HCT116 (cell line): ENCODE data around the gene NAA40. TPM values are rescaled to one million over a fixed set of nuclear protein-coding genes. Genes with fewer than 3 reads are reported as not detected.

ENCODE experiments used
- ATAC-seq: fragments of 200-7000 bp; cut with Tn5 transposase; 2 replicates; pipeline ENCODE4 v1.9.1; 2020; ENCODE audit warnings: mild to moderate bottlenecking, moderate library complexity
- BruUV-seq: library from RNA; stranded (reverse); fragments of 400-500 nt; replicated peaks from 2 replicates; lab custom pipeline; 2021; lab: Mats Ljungman, UMichigan
- CTCF ChIA-PET: fragments of 300-600 bp; sonication (Branson Sonifier 250); formaldehyde crosslinking; loops from one replicate; lab custom pipeline; 2021; ENCODE audit warnings: antibody characterized with exemption; lab: Charles Lee
- POLR2A ChIA-PET: fragments of 300-600, 350-600 bp; sonication (Branson Sonifier 250); formaldehyde crosslinking; loops from one replicate; lab custom pipeline; 2021; ENCODE audit warnings: antibody characterized with exemption; lab: Charles Lee
- RAD21 ChIA-PET, 2 experiments: fragments of 300-600 bp; sonication (Branson Sonifier 250); formaldehyde crosslinking; loops; one replicate each; lab custom pipeline; 2023; ENCODE audit warnings: low total read pairs in 2 of 2; ENCODE audit not compliant: uncharacterized antibody in 2 of 2, unreplicated experiment in 2 of 2, low non-redundant PET in 1 of 2; lab: Charles Lee
- DNase-seq: peaks from one replicate; pipeline ENCODE4 v3.0.0-alpha.2; 2010; ENCODE audit warnings: low read depth, low spot score
- H2AFZ ChIP-seq: fragments of 200-600 bp; shearing (Covaris generic), sonication (generic); 2 replicates; pipeline ENCODE4 v1.6.1; 2017; ENCODE audit warnings: low read depth, mixed run types, mixed read lengths, antibody characterized with exemption, low read length; ENCODE audit not compliant: poor library complexity, severe bottlenecking
- H3K27ac ChIP-seq: 2 replicates; pipeline ENCODE4 v1.5.1; 2012; ENCODE audit warnings: low read depth, low read length
- H3K27me3 ChIP-seq: fragments of 200-600 bp; sonication (generic); 2 replicates; pipeline ENCODE4 v1.6.1; 2016; ENCODE audit warnings: mixed run types, low read length, mixed read lengths; ENCODE audit not compliant: insufficient read depth
- H3K36me3 ChIP-seq, 2 experiments: fragments of 200-500 bp in 1 of 2; fragments of 200-600 bp in 1 of 2; sonication (Bioruptor generic) in 1 of 2; sonication (generic) in 1 of 2; 2 replicates each; pipeline versions ENCODE4 v1.5.1 to v1.6.1; 2014 to 2016; ENCODE audit warnings: low read length in 2 of 2, inconsistent platforms in 1 of 2, mixed read lengths in 1 of 2, mixed run types in 1 of 2; ENCODE audit not compliant: insufficient read depth in 2 of 2, control insufficient read depth in 1 of 2
- H3K4me1 ChIP-seq, 2 experiments: fragments of 200-600 bp in 1 of 2; sonication (generic) in 1 of 2; 2 replicates each; pipeline versions ENCODE4 v1.5.1 to v1.6.1; 2012 to 2017; ENCODE audit warnings: low read length in 2 of 2, inconsistent platforms in 1 of 2, mild to moderate bottlenecking in 1 of 2, mixed read lengths in 1 of 2, mixed run types in 1 of 2, moderate library complexity in 1 of 2; ENCODE audit not compliant: insufficient read depth in 2 of 2, control insufficient read depth in 1 of 2
- H3K4me2 ChIP-seq: fragments of 200-600 bp; sonication (generic); 2 replicates; pipeline ENCODE4 v1.6.1; 2017; ENCODE audit warnings: mixed run types, low read length, mixed read lengths
- H3K4me3 ChIP-seq, 2 experiments: fragments of 200-600 bp in 1 of 2; sonication (generic) in 1 of 2; replicated peaks in 1 of 2; 2 replicates each; pipeline ENCODE4 v1.5.1; 2011 to 2016; ENCODE audit warnings: low read length in 2 of 2, control low read depth in 1 of 2, low read depth in 1 of 2, mild to moderate bottlenecking in 1 of 2, mixed read lengths in 1 of 2, mixed run types in 1 of 2
- H3K79me2 ChIP-seq: fragments of 200-600 bp; sonication (generic); 2 replicates; pipeline ENCODE4 v1.6.1; 2017; ENCODE audit warnings: mild to moderate bottlenecking, mixed run types, low read length, moderate library complexity, mixed read lengths; ENCODE audit not compliant: insufficient read depth
- H3K9ac ChIP-seq: fragments of 200-600 bp; sonication (generic); 2 replicates; pipeline ENCODE4 v1.6.1; 2016; ENCODE audit warnings: low read length, mixed read lengths
- H3K9me2 ChIP-seq: fragments of 200-600 bp; sonication (generic), shearing (Covaris generic); 2 replicates; pipeline ENCODE4 v1.6.1; 2017; ENCODE audit warnings: mixed run types, mild to moderate bottlenecking, moderate library complexity; ENCODE audit not compliant: insufficient read depth
- H3K9me3 ChIP-seq, 2 experiments: fragments of 200-500 bp in 1 of 2; fragments of 200-600 bp in 1 of 2; sonication (Bioruptor generic) in 1 of 2; sonication (generic) in 1 of 2; 2 replicates each; pipeline ENCODE4 v1.6.1; 2014 to 2017; ENCODE audit warnings: low read length in 2 of 2, mixed read lengths in 2 of 2, inconsistent platforms in 1 of 2, low read depth in 1 of 2, mild to moderate bottlenecking in 1 of 2, mixed run types in 1 of 2, moderate library complexity in 1 of 2; ENCODE audit not compliant: control insufficient read depth in 1 of 2, insufficient read depth in 1 of 2
- H4K20me1 ChIP-seq: fragments of 200-600 bp; sonication (generic), shearing (Covaris generic); 2 replicates; pipeline ENCODE4 v1.6.1; 2017; ENCODE audit warnings: mixed run types, mild to moderate bottlenecking, moderate library complexity; ENCODE audit not compliant: insufficient read depth
- CBX3 ChIP-seq: IDR thresholded peaks from 2 replicates; pipeline ENCODE4 v1.6.1; 2012; ENCODE audit warnings: low read depth
- CEBPB ChIP-seq: IDR thresholded peaks from 2 replicates; pipeline ENCODE4 v1.6.1; 2012; ENCODE audit warnings: low read depth
- ELF1 ChIP-seq: IDR thresholded peaks from 2 replicates; pipeline ENCODE4 v1.6.1; 2012; ENCODE audit warnings: low read depth, borderline replicate concordance
- EZH2 ChIP-seq: fragments of 200-600 bp; sonication (generic); IDR thresholded peaks from 2 replicates; pipeline ENCODE4 v1.6.1; 2017; ENCODE audit warnings: antibody characterized with exemption, mixed run types
- EZH2phosphoT487 ChIP-seq: fragments of 200-600 bp; IDR thresholded peaks from 2 replicates; pipeline ENCODE4 v1.6.1; 2018; ENCODE audit warnings: antibody characterized with exemption, borderline replicate concordance
- FOSL1 ChIP-seq: IDR thresholded peaks from 2 replicates; pipeline ENCODE4 v1.6.1; 2012; ENCODE audit warnings: low read depth
- JUND ChIP-seq: IDR thresholded peaks from 2 replicates; pipeline ENCODE4 v1.6.1; 2012
- POLR2AphosphoS5 ChIP-seq: IDR thresholded peaks from 2 replicates; pipeline ENCODE4 v1.6.1; 2011; ENCODE audit warnings: mild to moderate bottlenecking, low read depth, low read length, moderate library complexity
- SIN3A ChIP-seq: IDR thresholded peaks from 2 replicates; pipeline ENCODE4 v1.6.1; 2012; ENCODE audit warnings: low read depth
- SRF ChIP-seq: IDR thresholded peaks from 2 replicates; pipeline ENCODE4 v1.6.1; 2012; ENCODE audit warnings: low read depth
- TCF7L2 ChIP-seq: IDR thresholded peaks from 2 replicates; pipeline ENCODE4 v1.7.0; 2011; ENCODE audit warnings: borderline replicate concordance, inconsistent platforms; ENCODE audit not compliant: insufficient read depth, insufficient read length; ENCODE audit errors: extremely low read depth
- YY1 ChIP-seq: IDR thresholded peaks from 2 replicates; pipeline ENCODE4 v1.6.1; 2011; ENCODE audit warnings: low read length, low read depth, moderate library complexity, mild to moderate bottlenecking; ENCODE audit not compliant: insufficient replicate concordance; ENCODE audit errors: extremely low read depth
- ZFX ChIP-seq: fragments of 450-650 bp; IDR thresholded peaks from 2 replicates; pipeline ENCODE4 v1.6.1; 2017
- ZNF274 ChIP-seq: fragments of 200-500 bp; sonication (Bioruptor generic); IDR thresholded peaks from 2 replicates; pipeline ENCODE4 v1.6.1; 2014; ENCODE audit warnings: mild to moderate bottlenecking, low read depth, low read length, inconsistent platforms
- intact Hi-C: fragments of 100-400 bp; cut with micrococcal nuclease; formaldehyde crosslinking; loops from 2 replicates; pipeline ENCODE4 v1.10.0; 2022
- total RNA-seq: library from RNA; stranded (reverse); gene quantifications from one replicate; pipeline ENCODE4 v1.2.1, GENCODE V29; 2021; ENCODE audit not compliant: unreplicated experiment
- TF ChIP-seq, protein P1 (sequence below): IDR thresholded peaks from 2 replicates; pipeline ENCODE4 v1.6.1; 2012
- TF ChIP-seq, protein P2 (sequence below): IDR thresholded peaks from 2 replicates; pipeline ENCODE4 v1.6.1; 2011; ENCODE audit warnings: mild to moderate bottlenecking, low read length, moderate library complexity; ENCODE audit not compliant: insufficient replicate concordance; ENCODE audit errors: extremely low read depth
- TF ChIP-seq, protein P3 (sequence below): IDR thresholded peaks from 2 replicates; pipeline ENCODE4 v1.6.1; 2012
- TF ChIP-seq, protein P4 (sequence below): IDR thresholded peaks from 2 replicates; pipeline ENCODE4 v1.6.1; 2012; ENCODE audit warnings: low read depth

NAA40 gene
- total RNA-seq, 1 experiment from 2014 or later, result 25.3 TPM

DNA sequence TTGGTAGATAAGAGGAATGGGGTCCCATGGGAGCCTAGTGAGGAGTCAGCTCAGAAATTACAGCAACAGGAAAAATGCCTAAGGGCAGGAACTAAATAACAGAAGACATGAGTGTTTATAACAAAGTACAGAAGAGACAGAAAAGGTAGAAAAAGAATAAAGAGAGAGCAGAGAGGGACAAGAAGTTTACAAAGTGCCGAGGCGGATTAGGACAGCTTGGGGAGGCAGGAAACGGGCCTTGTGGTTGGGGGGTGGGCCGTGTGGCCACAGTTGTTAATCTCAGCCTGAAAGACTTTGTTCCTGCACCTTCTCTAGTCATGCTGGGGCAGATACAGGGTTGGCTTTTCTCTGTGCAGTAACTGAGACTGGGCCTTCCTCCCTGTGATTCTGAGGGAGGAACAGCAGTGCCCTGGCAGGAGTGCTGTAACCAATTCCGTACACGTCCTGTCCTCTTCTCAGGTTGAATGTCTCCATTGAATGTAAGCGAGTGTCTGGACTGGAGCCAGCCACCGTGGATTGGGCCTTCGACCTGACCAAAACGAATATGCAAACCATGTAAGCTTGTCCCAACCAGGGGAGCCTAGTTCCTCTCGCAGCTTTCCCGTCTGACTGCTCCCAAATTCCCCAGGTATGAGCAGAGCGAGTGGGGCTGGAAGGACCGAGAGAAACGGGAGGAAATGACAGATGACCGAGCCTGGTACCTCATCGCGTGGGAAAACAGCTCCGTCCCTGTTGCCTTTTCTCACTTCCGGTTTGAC is 13.2 kb downstream of the NAA40 start:
- Histone ChIP-seq H3K4me3 (no peak overlapping the region), H3K27me3 (no peaks in the 10 kb centered on the region), H2AFZ (no peak overlapping the region), H3K9me2 (no peaks in the 10 kb centered on the region), H3K9ac (no peak overlapping the region), H3K27ac (no peak overlapping the region), H4K20me1 (no peaks in the 10 kb centered on the region), H3K36me3 (peaks cover 36 to 48% of the 10 kb centered on the region in 2 experiments), H3K4me1 (no peaks in the 10 kb centered on the region), H3K9me3 (no peaks in the 10 kb centered on the region), H3K4me2 (no peak overlapping the region), H3K79me2 (peaks cover 7% of the 10 kb centered on the region; the same call in 1 of the 2 replicates)
- BruUV-seq, result no TSS peak
- TF ChIP-seq SIN3A, result no peak
- no peak for TF ChIP-seq CBX3
- no peak for TF ChIP-seq ZFX
- no peak for TF ChIP-seq FOSL1
- TF ChIP-seq ZNF274, result no peak
- TF ChIP-seq TCF7L2, result no peak
- no peak for TF ChIP-seq CEBPB
- no peak for TF ChIP-seq YY1
- TF ChIP-seq, protein P1, sequence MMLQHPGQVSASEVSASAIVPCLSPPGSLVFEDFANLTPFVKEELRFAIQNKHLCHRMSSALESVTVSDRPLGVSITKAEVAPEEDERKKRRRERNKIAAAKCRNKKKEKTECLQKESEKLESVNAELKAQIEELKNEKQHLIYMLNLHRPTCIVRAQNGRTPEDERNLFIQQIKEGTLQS, result no peak
- TF ChIP-seq SRF, result no peak
- TF ChIP-seq POLR2AphosphoS5, result no peak
- TF ChIP-seq, protein P2, sequence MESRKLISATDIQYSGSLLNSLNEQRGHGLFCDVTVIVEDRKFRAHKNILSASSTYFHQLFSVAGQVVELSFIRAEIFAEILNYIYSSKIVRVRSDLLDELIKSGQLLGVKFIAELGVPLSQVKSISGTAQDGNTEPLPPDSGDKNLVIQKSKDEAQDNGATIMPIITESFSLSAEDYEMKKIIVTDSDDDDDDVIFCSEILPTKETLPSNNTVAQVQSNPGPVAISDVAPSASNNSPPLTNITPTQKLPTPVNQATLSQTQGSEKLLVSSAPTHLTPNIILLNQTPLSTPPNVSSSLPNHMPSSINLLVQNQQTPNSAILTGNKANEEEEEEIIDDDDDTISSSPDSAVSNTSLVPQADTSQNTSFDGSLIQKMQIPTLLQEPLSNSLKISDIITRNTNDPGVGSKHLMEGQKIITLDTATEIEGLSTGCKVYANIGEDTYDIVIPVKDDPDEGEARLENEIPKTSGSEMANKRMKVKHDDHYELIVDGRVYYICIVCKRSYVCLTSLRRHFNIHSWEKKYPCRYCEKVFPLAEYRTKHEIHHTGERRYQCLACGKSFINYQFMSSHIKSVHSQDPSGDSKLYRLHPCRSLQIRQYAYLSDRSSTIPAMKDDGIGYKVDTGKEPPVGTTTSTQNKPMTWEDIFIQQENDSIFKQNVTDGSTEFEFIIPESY, result no peak
- no peak for TF ChIP-seq EZH2
- TF ChIP-seq, protein P3, sequence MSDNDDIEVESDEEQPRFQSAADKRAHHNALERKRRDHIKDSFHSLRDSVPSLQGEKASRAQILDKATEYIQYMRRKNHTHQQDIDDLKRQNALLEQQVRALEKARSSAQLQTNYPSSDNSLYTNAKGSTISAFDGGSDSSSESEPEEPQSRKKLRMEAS, result no peak
- TF ChIP-seq, protein P4, sequence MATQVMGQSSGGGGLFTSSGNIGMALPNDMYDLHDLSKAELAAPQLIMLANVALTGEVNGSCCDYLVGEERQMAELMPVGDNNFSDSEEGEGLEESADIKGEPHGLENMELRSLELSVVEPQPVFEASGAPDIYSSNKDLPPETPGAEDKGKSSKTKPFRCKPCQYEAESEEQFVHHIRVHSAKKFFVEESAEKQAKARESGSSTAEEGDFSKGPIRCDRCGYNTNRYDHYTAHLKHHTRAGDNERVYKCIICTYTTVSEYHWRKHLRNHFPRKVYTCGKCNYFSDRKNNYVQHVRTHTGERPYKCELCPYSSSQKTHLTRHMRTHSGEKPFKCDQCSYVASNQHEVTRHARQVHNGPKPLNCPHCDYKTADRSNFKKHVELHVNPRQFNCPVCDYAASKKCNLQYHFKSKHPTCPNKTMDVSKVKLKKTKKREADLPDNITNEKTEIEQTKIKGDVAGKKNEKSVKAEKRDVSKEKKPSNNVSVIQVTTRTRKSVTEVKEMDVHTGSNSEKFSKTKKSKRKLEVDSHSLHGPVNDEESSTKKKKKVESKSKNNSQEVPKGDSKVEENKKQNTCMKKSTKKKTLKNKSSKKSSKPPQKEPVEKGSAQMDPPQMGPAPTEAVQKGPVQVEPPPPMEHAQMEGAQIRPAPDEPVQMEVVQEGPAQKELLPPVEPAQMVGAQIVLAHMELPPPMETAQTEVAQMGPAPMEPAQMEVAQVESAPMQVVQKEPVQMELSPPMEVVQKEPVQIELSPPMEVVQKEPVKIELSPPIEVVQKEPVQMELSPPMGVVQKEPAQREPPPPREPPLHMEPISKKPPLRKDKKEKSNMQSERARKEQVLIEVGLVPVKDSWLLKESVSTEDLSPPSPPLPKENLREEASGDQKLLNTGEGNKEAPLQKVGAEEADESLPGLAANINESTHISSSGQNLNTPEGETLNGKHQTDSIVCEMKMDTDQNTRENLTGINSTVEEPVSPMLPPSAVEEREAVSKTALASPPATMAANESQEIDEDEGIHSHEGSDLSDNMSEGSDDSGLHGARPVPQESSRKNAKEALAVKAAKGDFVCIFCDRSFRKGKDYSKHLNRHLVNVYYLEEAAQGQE, result no peak
- TF ChIP-seq ELF1, result no peak
- no peak for TF ChIP-seq EZH2phosphoT487
- TF ChIP-seq JUND, result no peak
- RAD21 ChIA-PET, result no interaction called here
- CTCF ChIA-PET, result no interaction called here
- intact Hi-C loops, result no loop called here
- no peak for DNase-seq
- POLR2A ChIA-PET, result no interaction called here
- no peak for ATAC-seq
